Measurements from ENCODE around the gene WDR4. TPM values are rescaled to one million over a fixed set of nuclear protein-coding genes. Genes with fewer than 3 reads are reported as not detected.
"Not testable (repeated sequence)": the region's sequence is repeated elsewhere in the genome, so short reads cannot be mapped to it uniquely, and the experiment has no call there.

WDR4 gene
- total RNA-seq, 2 donors from 2014 or later, result 15.4 to 23.5 TPM

- Mint-ChIP-seq H3K4me3 (no peak overlapping the region), H3K27me3 (no peaks in the 10 kb centered on the region), H3K36me3 (ENCODE audit: low read depth) (peaks cover 4% of the 10 kb centered on the region), H3K27ac (no peak overlapping the region), H3K4me1 (peaks cover 4% of the 10 kb centered on the region)
- DNase-seq (no peak), ATAC-seq (no peak)
- no peaks in the 10 kb centered on the region for H3K9me3 ChIP-seq (ENCODE audit: control insufficient read depth, low read length, poor library complexity, severe bottlenecking)
These were observed 25.9 kb upstream of the WDR4 start for GRCh38 chr21:42905195-42905594.

GRCh38 chr21:42903817-42904216 lies 24.5 kb upstream of the WDR4 start:
- DNase-seq, result no peak
- no peaks in the 10 kb centered on the region for H3K9me3 ChIP-seq (ENCODE audit: control insufficient read depth, low read length, poor library complexity, severe bottlenecking)
- Mint-ChIP-seq H3K4me1 (peaks cover 2% of the 10 kb centered on the region), H3K27me3 (no peaks in the 10 kb centered on the region), H3K4me3 (no peak overlapping the region), H3K36me3 (ENCODE audit: low read depth) (peaks cover 3% of the 10 kb centered on the region), H3K27ac (peak overlapping the region; percentile 41)
- no peak for ATAC-seq

- H3K4me3 Mint-ChIP-seq, result no peak overlapping the region
- no peak overlapping the region for H3K27ac Mint-ChIP-seq
- H3K4me1 Mint-ChIP-seq, result peaks cover 5% of the 10 kb centered on the region
- no peaks in the 10 kb centered on the region for H3K9me3 ChIP-seq (ENCODE audit: control insufficient read depth, low read length, poor library complexity, severe bottlenecking)
- peaks cover 6% of the 10 kb centered on the region for H3K36me3 Mint-ChIP-seq (ENCODE audit: low read depth)
- ATAC-seq (no peak), DNase-seq (no peak)
- H3K27me3 Mint-ChIP-seq, result no peaks in the 10 kb centered on the region
These were observed 21.1 kb upstream of the WDR4 start for GRCh38 chr21:42900446-42900845.

GRCh38 chr21:42892931-42893755 lies 13.8 kb upstream of the WDR4 start, which contains the start of gene NDUFV3:
NDUFV3 (plus strand) TSS chr21:42893309; CDS start chr21:42893334, 25 bp downstream.
- Mint-ChIP-seq H3K27me3 (no peaks in the 10 kb centered on the region), H3K4me3 (peak within 1 kb of the TSS; percentile 96), H3K27ac (peak within 1 kb of the TSS; percentile 95), H3K4me1 (peaks cover 11% of the 10 kb centered on the region), H3K36me3 (ENCODE audit: low read depth) (peaks cover 3% of the 10 kb centered on the region)
- H3K9me3 ChIP-seq (ENCODE audit: control insufficient read depth, low read length, poor library complexity, severe bottlenecking), result no peaks in the 10 kb centered on the region
- DNase-seq (peak; percentile 99 to 100 (median 100)), ATAC-seq (peak; percentile 93)

GRCh38 chr21:42892582-42892930 lies 13.2 kb upstream of the WDR4 start:
- Mint-ChIP-seq H3K27me3 (no peaks in the 10 kb centered on the region), H3K36me3 (ENCODE audit: low read depth) (peaks cover 2% of the 10 kb centered on the region), H3K4me3 (peak overlapping the region; percentile 96), H3K4me1 (peaks cover 10% of the 10 kb centered on the region), H3K27ac (peak overlapping the region; percentile 95)
- DNase-seq (no peak), ATAC-seq (peak; percentile 24)
- H3K9me3 ChIP-seq (ENCODE audit: control insufficient read depth, low read length, poor library complexity, severe bottlenecking), result no peaks in the 10 kb centered on the region

- H3K4me1 Mint-ChIP-seq, result peaks cover 2% of the 10 kb centered on the region
- H3K36me3 Mint-ChIP-seq (ENCODE audit: low read depth), result no peaks in the 10 kb centered on the region
- H3K27me3 Mint-ChIP-seq, result no peaks in the 10 kb centered on the region
- H3K27ac Mint-ChIP-seq, result no peak overlapping the region
- ATAC-seq (no peak), DNase-seq (no peak)
- no peaks in the 10 kb centered on the region for H3K9me3 ChIP-seq (ENCODE audit: control insufficient read depth, low read length, poor library complexity, severe bottlenecking)
- no peak overlapping the region for H3K4me3 Mint-ChIP-seq
These were observed 8.0 kb upstream of the WDR4 start for GRCh38 chr21:42887326-42887725.

GRCh38 chr21:42883921-42884320 lies 4.6 kb upstream of the WDR4 start:
- no peak for ATAC-seq

GRCh38 chr21:42880352-42880751 lies 1.0 kb upstream of the WDR4 start:
- H3K9me3 ChIP-seq (ENCODE audit: control insufficient read depth, low read length, poor library complexity, severe bottlenecking), result no peaks in the 10 kb centered on the region
- H3K4me1 Mint-ChIP-seq, result peaks cover 23% of the 10 kb centered on the region
- no peaks in the 10 kb centered on the region for H3K27me3 Mint-ChIP-seq
- DNase-seq, result no peak
- H3K36me3 Mint-ChIP-seq (ENCODE audit: low read depth), result peaks cover 3% of the 10 kb centered on the region
- H3K27ac Mint-ChIP-seq, result peak overlapping the region; percentile 97
- H3K4me3 Mint-ChIP-seq, result peak overlapping the region; percentile 98
- no peak for ATAC-seq

More at GRCh38 chr21:42883921-42884320, 4.6 kb upstream of the WDR4 start:
- Mint-ChIP-seq H3K27ac (no peak overlapping the region), H3K4me3 (no peak overlapping the region), H3K36me3 (ENCODE audit: low read depth) (no peaks in the 10 kb centered on the region), H3K27me3 (no peaks in the 10 kb centered on the region), H3K4me1 (peaks cover 14% of the 10 kb centered on the region)
- no peak for DNase-seq
- H3K9me3 ChIP-seq (ENCODE audit: control insufficient read depth, low read length, poor library complexity, severe bottlenecking), result no peaks in the 10 kb centered on the region

GRCh38 chr21:42878678-42878992 lies 704 bp downstream of the WDR4 start:
- DNase-seq, result no peak
- H3K4me1 Mint-ChIP-seq, result peaks cover 23% of the 10 kb centered on the region
- no peaks in the 10 kb centered on the region for H3K27me3 Mint-ChIP-seq
- H3K4me3 Mint-ChIP-seq, result peak overlapping the region; percentile 98
- peaks cover 3% of the 10 kb centered on the region for H3K36me3 Mint-ChIP-seq (ENCODE audit: low read depth)
- H3K27ac Mint-ChIP-seq, result peak overlapping the region; percentile 97
- peak; percentile 7 for ATAC-seq
- H3K9me3 ChIP-seq (ENCODE audit: control insufficient read depth, low read length, poor library complexity, severe bottlenecking), result no peaks in the 10 kb centered on the region

- DNase-seq; H3K4me3 Mint-ChIP-seq; H3K36me3 Mint-ChIP-seq (ENCODE audit: low read depth); H3K27me3 Mint-ChIP-seq; H3K27ac Mint-ChIP-seq; ATAC-seq; H3K9me3 ChIP-seq (ENCODE audit: control insufficient read depth, low read length, poor library complexity, severe bottlenecking): not testable (repeated sequence)
- peaks cover 23% of the 10 kb centered on the region for H3K4me1 Mint-ChIP-seq
These were observed 3.5 kb downstream of the WDR4 start for GRCh38 chr21:42875811-42876210.

- peaks cover 2% of the 10 kb centered on the region for H3K36me3 Mint-ChIP-seq (ENCODE audit: low read depth)
- H3K27ac Mint-ChIP-seq, result peak overlapping the region; percentile 51
- peaks cover 2% of the 10 kb centered on the region for H3K4me1 Mint-ChIP-seq
- no peak for ATAC-seq
- DNase-seq, result no peak
- H3K9me3 ChIP-seq (ENCODE audit: control insufficient read depth, low read length, poor library complexity, severe bottlenecking), result no peaks in the 10 kb centered on the region
- H3K4me3 Mint-ChIP-seq, result no peak overlapping the region
- no peaks in the 10 kb centered on the region for H3K27me3 Mint-ChIP-seq
These were observed 6.2 kb downstream of the WDR4 start for GRCh38 chr21:42873096-42873495.

GRCh38 chr21:42868196-42868595 lies 11.1 kb downstream of the WDR4 start:
- no peak for DNase-seq
- ATAC-seq, result no peak
- no peak overlapping the region for H3K27ac Mint-ChIP-seq
- no peak overlapping the region for H3K4me3 Mint-ChIP-seq
- peaks cover 12% of the 10 kb centered on the region for H3K4me1 Mint-ChIP-seq
- peaks cover 2% of the 10 kb centered on the region for H3K36me3 Mint-ChIP-seq (ENCODE audit: low read depth)
- H3K9me3 ChIP-seq (ENCODE audit: control insufficient read depth, low read length, poor library complexity, severe bottlenecking), result no peaks in the 10 kb centered on the region
- no peaks in the 10 kb centered on the region for H3K27me3 Mint-ChIP-seq

- no peak overlapping the region for H3K27ac Mint-ChIP-seq
- DNase-seq (no peak), ATAC-seq (no peak)
- no peaks in the 10 kb centered on the region for H3K9me3 ChIP-seq (ENCODE audit: control insufficient read depth, low read length, poor library complexity, severe bottlenecking)
- no peaks in the 10 kb centered on the region for H3K27me3 Mint-ChIP-seq
- no peak overlapping the region for H3K4me3 Mint-ChIP-seq
- H3K36me3 Mint-ChIP-seq (ENCODE audit: low read depth), result no peaks in the 10 kb centered on the region
- H3K4me1 Mint-ChIP-seq, result peaks cover 14% of the 10 kb centered on the region
These were observed 13.6 kb downstream of the WDR4 start for GRCh38 chr21:42865776-42866160.

All from T-helper 17 cell (primary cell).